22Rv1 (cell line): ENCODE measurements around the gene ZNF207.

ENCODE experiments used
- ZFX ChIP-seq: fragments of 450-650 bp; IDR thresholded peaks from 2 replicates; pipeline ENCODE4 v1.6.1; 2017; ENCODE audit warnings: antibody characterized with exemption, borderline replicate concordance
- TF ChIP-seq, protein P1 (sequence below): fragments of 450-650 bp; IDR thresholded peaks from 2 replicates; pipeline ENCODE4 v1.5.1; 2017; ENCODE audit warnings: mild to moderate bottlenecking

GRCh38 chr17:32348483-32348800 lies 1.5 kb upstream of the ZNF207 start:
- TF ChIP-seq, protein P1, sequence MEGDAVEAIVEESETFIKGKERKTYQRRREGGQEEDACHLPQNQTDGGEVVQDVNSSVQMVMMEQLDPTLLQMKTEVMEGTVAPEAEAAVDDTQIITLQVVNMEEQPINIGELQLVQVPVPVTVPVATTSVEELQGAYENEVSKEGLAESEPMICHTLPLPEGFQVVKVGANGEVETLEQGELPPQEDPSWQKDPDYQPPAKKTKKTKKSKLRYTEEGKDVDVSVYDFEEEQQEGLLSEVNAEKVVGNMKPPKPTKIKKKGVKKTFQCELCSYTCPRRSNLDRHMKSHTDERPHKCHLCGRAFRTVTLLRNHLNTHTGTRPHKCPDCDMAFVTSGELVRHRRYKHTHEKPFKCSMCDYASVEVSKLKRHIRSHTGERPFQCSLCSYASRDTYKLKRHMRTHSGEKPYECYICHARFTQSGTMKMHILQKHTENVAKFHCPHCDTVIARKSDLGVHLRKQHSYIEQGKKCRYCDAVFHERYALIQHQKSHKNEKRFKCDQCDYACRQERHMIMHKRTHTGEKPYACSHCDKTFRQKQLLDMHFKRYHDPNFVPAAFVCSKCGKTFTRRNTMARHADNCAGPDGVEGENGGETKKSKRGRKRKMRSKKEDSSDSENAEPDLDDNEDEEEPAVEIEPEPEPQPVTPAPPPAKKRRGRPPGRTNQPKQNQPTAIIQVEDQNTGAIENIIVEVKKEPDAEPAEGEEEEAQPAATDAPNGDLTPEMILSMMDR, result no peak
- no peak for TF ChIP-seq ZFX
